GM18858 (cell line): ENCODE results near the gene NKX1-1.
"Not testable (repeated sequence)": the region's sequence is repeated elsewhere in the genome, so short reads cannot be mapped to it uniquely, and the experiment has no call there.

Source experiments
- ATAC-seq: cut with Tn5 transposase; IDR thresholded peaks from one replicate; pipeline ENCODE4 v1.9.1; 2021; ENCODE audit not compliant: unreplicated experiment

The NKX1-1 gene

GRCh38 chr4:1375051-1375721 is 31.1 kb downstream of the NKX1-1 start:
- no peak for ATAC-seq

GRCh38 chr4:1374706-1375045 is 31.6 kb downstream of the NKX1-1 start:
- ATAC-seq, result no peak

- no peak for ATAC-seq
Observed at GRCh38 chr4:1373892-1374705, 32.1 kb downstream of the NKX1-1 start.

- not testable (repeated sequence) for ATAC-seq
Observed at GRCh38 chr4:1372576-1372975, 33.7 kb downstream of the NKX1-1 start.

GRCh38 chr4:1371176-1372165 is 34.8 kb downstream of the NKX1-1 start:
- ATAC-seq, result no peak

- no peak for ATAC-seq
Observed at GRCh38 chr4:1370321-1371124, 35.7 kb downstream of the NKX1-1 start.

- no peak for ATAC-seq
Observed at GRCh38 chr4:1369479-1370079, 36.7 kb downstream of the NKX1-1 start.

- no peak for ATAC-seq
Observed at GRCh38 chr4:1369091-1369450, 37.2 kb downstream of the NKX1-1 start.

- no peak for ATAC-seq
Observed at GRCh38 chr4:1368421-1369090, 37.7 kb downstream of the NKX1-1 start.

- ATAC-seq, result no peak
Observed at GRCh38 chr4:1367936-1368289, 38.3 kb downstream of the NKX1-1 start.

GRCh38 chr4:1367230-1367935 is 38.9 kb downstream of the NKX1-1 start:
- no peak for ATAC-seq

GRCh38 chr4:1366371-1367229 is 39.6 kb downstream of the NKX1-1 start:
- no peak for ATAC-seq

- no peak for ATAC-seq
Observed at GRCh38 chr4:1365271-1366178, 40.7 kb downstream of the NKX1-1 start.

- no peak for ATAC-seq
Observed at GRCh38 chr4:1364748-1365147, 41.5 kb downstream of the NKX1-1 start.

GRCh38 chr4:1364217-1364616 is 42.0 kb downstream of the NKX1-1 start:
- no peak for ATAC-seq

GRCh38 chr4:1363513-1363912 is 42.7 kb downstream of the NKX1-1 start:
- no peak for ATAC-seq

- ATAC-seq, result no peak
Observed at GRCh38 chr4:1362521-1362920, 43.7 kb downstream of the NKX1-1 start.
